A673 (cell line): ENCODE results near the gene GNB2. TPM values are rescaled to one million over a fixed set of nuclear protein-coding genes. Genes with fewer than 3 reads are reported as not detected.
"Not testable (repeated sequence)": the region's sequence is repeated elsewhere in the genome, so short reads cannot be mapped to it uniquely, and the experiment has no call there.

Experiments
- BruUV-seq: library from RNA; stranded (reverse); fragments of 400-500 nt; replicated peaks from 2 replicates; lab custom pipeline; 2021; lab: Mats Ljungman, UMichigan
- CTCF ChIA-PET: fragments of 300-600 bp; sonication (Branson Sonifier 250); formaldehyde crosslinking; loops from one replicate; lab custom pipeline; 2022; ENCODE audit warnings: antibody characterized with exemption; lab: Charles Lee
- POLR2A ChIA-PET: fragments of 300-600 bp; sonication (Branson Sonifier 250); formaldehyde crosslinking; loops from one replicate; lab custom pipeline; 2022; ENCODE audit warnings: antibody characterized with exemption; ENCODE audit not compliant: low non-redundant PET; lab: Charles Lee
- DNase-seq: peaks from one replicate; pipeline ENCODE4 v3.0.0-alpha.2; 2015; ENCODE audit warnings: low spot score
- H3K27ac ChIP-seq: fragments of 200-600 bp; sonication (generic); 2 replicates; pipeline ENCODE4 v1.5.1; 2016; ENCODE audit warnings: mixed run types, low read depth, mild to moderate bottlenecking, mixed read lengths, antibody characterized with exemption, low read length; ENCODE audit not compliant: poor library complexity, severe bottlenecking
- H3K27me3 ChIP-seq: fragments of 200-600 bp; sonication (generic); replicated peaks from 2 replicates; pipeline ENCODE4 v1.6.1; 2017; ENCODE audit warnings: mixed run types, low read depth, mild to moderate bottlenecking, mixed read lengths, antibody characterized with exemption, low read length; ENCODE audit not compliant: insufficient read depth, poor library complexity
- H3K36me3 ChIP-seq: fragments of 200-600 bp; sonication (generic); 2 replicates; pipeline ENCODE4 v1.6.1; 2016; ENCODE audit warnings: mixed run types, mild to moderate bottlenecking, mixed read lengths, antibody characterized with exemption, low read length; ENCODE audit not compliant: insufficient read depth, poor library complexity, severe bottlenecking
- H3K4me1 ChIP-seq: fragments of 200-600 bp; sonication (generic); 2 replicates; pipeline ENCODE4 v1.6.1; 2017; ENCODE audit warnings: mixed run types, mild to moderate bottlenecking, mixed read lengths, antibody characterized with exemption, low read length; ENCODE audit not compliant: insufficient read depth, poor library complexity, severe bottlenecking
- H3K4me3 ChIP-seq: fragments of 200-600 bp; sonication (generic); 2 replicates; pipeline ENCODE4 v1.5.1; 2016; ENCODE audit warnings: low read depth, mixed run types, mild to moderate bottlenecking, mixed read lengths, low read length; ENCODE audit not compliant: poor library complexity, severe bottlenecking
- H3K9me3 ChIP-seq: fragments of 200-600 bp; sonication (generic); 2 replicates; pipeline ENCODE4 v1.6.1; 2016; ENCODE audit warnings: mixed run types, low read depth, mild to moderate bottlenecking, mixed read lengths, antibody characterized with exemption, low read length; ENCODE audit not compliant: poor library complexity, severe bottlenecking
- EZH2 ChIP-seq: fragments of 200-600 bp; sonication (generic); IDR thresholded peaks from 2 replicates; pipeline ENCODE4 v1.6.1; 2017; ENCODE audit warnings: borderline replicate concordance, low read depth, mild to moderate bottlenecking, mixed read lengths, antibody characterized with exemption, low read length; ENCODE audit not compliant: poor library complexity, severe bottlenecking
- intact Hi-C: fragments of 100-400 bp; cut with micrococcal nuclease; formaldehyde crosslinking; loops from one replicate; pipeline ENCODE4 v1.10.0; 2022; ENCODE audit not compliant: unreplicated experiment
- total RNA-seq: library from RNA; stranded (reverse); gene quantifications from 2 replicates; pipeline ENCODE4 v1.2.3, GENCODE V29; 2021
- TF ChIP-seq, protein P1 (sequence below): fragments of 300-800, 200-600 bp; sonication (generic); conservative IDR thresholded peaks from 2 replicates; pipeline ENCODE4 v1.5.1; 2017; ENCODE audit warnings: low read depth, mild to moderate bottlenecking, antibody characterized with exemption, low read length, moderate library complexity, mixed read lengths

GNB2 gene
- total RNA-seq, 1 experiment from 2014 or later: 225 TPM

DNA sequence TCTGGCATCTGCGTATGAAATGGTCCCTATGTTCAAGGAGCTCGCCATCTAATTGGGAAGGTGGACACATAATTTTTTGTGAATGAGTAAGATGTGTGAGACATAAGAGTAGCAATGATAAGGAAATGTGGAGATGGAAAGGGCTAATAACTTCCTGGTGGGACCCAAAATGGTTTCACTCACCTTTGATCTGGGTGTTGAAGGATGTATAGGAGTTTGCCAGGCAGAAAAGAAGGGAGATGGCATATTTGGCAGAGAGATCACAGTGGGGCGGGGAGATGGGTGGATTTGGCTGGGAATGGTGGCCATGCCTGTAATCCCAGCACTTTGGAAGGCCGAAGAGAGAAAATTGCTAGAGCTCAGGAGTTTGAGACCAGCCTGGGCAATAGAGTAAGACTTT lies 36.9 kb downstream of the GNB2 start:
- ChIA-PET POLR2A (no interaction called here), CTCF (no interaction called here)
- H3K27ac ChIP-seq: no peak overlapping the region
- H3K36me3 ChIP-seq: peaks cover 13% of the 10 kb centered on the region
- H3K4me1 ChIP-seq: peaks cover 6% of the 10 kb centered on the region
- no peak for TF ChIP-seq EZH2
- TF ChIP-seq, protein P1, sequence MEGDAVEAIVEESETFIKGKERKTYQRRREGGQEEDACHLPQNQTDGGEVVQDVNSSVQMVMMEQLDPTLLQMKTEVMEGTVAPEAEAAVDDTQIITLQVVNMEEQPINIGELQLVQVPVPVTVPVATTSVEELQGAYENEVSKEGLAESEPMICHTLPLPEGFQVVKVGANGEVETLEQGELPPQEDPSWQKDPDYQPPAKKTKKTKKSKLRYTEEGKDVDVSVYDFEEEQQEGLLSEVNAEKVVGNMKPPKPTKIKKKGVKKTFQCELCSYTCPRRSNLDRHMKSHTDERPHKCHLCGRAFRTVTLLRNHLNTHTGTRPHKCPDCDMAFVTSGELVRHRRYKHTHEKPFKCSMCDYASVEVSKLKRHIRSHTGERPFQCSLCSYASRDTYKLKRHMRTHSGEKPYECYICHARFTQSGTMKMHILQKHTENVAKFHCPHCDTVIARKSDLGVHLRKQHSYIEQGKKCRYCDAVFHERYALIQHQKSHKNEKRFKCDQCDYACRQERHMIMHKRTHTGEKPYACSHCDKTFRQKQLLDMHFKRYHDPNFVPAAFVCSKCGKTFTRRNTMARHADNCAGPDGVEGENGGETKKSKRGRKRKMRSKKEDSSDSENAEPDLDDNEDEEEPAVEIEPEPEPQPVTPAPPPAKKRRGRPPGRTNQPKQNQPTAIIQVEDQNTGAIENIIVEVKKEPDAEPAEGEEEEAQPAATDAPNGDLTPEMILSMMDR: no peak
- no peaks in the 10 kb centered on the region for H3K27me3 ChIP-seq
- H3K9me3 ChIP-seq: no peaks in the 10 kb centered on the region
- intact Hi-C loops: no loop called here
- H3K4me3 ChIP-seq: no peak overlapping the region
- DNase-seq: no peak
- BruUV-seq: no TSS peak

DNA sequence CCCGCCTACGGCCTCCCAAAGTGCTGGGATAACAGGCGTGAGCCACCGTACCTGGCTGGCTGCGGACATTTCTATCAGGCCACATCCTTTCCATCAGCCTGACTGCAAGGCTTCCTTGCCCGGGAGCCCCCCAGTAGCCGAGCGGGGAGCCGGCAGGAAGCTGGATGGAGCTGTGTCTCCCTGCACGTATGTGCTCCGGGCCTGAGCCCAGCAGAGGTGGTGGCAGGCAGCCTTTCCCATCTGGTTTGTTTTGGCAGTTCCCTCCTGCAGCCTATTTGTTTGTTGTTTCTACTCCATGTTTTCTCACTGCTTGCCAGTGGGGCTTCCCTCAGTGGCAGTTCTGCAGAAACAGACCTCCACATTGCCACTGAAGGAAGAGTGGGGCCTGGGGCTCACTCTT lies 37.8 kb downstream of the GNB2 start:
- Histone ChIP-seq H3K27me3 (no peaks in the 10 kb centered on the region), H3K4me1 (peaks cover 6% of the 10 kb centered on the region), H3K27ac (no peak overlapping the region), H3K36me3 (peaks cover 13% of the 10 kb centered on the region), H3K9me3 (no peaks in the 10 kb centered on the region), H3K4me3 (no peak overlapping the region)
- DNase-seq: no peak
- ChIA-PET POLR2A (no interaction called here), CTCF (no interaction called here)
- TF ChIP-seq, protein P1: no peak
- no peak for TF ChIP-seq EZH2
- no TSS peak for BruUV-seq
- intact Hi-C loops: no loop called here

DNA sequence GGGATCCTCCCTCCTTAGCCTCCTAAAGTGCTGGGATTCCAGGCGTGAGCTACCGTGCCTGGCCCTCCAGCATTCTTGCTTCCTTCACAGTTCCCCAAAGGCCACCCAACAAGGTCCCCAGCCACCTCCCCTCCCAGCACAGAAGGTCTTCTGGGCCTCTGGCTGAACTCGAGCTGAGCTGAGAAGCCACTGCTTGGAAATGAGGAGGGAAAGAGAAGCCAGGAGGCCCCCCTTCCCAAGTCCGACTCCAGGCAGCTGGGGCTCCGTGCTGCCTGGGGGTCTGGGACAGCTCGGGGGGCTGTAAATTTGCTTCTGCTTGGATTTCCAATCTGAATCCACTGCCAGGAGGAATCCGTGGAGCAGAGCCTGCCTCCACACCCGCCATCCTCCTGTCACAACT lies 41.2 kb downstream of the GNB2 start:
- intact Hi-C loops: no loop called here

DNA sequence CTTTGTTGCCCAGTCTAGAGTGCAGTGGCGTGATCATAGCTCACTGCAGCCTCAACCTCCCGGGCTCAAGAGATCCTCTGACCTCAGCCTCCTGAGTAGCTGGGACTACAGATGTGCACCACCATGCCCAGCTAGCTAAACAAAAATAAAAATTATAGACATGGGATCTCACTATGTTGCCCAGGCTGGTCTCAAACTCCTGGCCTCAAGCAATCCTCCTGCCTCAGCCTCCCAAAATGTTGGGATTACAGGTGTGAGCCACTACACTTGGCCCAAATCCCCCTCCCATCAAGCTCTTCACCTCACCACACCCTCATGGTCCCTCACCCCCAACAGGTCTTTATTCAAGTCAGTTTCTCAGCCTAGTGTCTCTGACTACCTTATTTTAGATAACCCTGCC lies 43.5 kb downstream of the GNB2 start:
- peaks cover 29% of the 10 kb centered on the region for H3K27me3 ChIP-seq
- POLR2A ChIA-PET: interaction anchor here (0.6 kb wide), 1 partner anchor 8 kb away, joined by 3 read pairs; no protein-coding TSS in a partner anchor
- BruUV-seq, H3K9me3 ChIP-seq, H3K4me1 ChIP-seq, H3K27ac ChIP-seq, intact Hi-C loops, DNase-seq, H3K4me3 ChIP-seq, H3K36me3 ChIP-seq, CTCF ChIA-PET: not testable (repeated sequence)

More for the DNA sequence above, 41.2 kb downstream of the GNB2 start:
- DNase-seq: no peak
- Histone ChIP-seq H3K4me1 (no peaks in the 10 kb centered on the region), H3K9me3 (no peaks in the 10 kb centered on the region), H3K27me3 (peaks cover 5% of the 10 kb centered on the region), H3K27ac (no peak overlapping the region), H3K4me3 (no peak overlapping the region), H3K36me3 (no peaks in the 10 kb centered on the region)
- TF ChIP-seq EZH2: no peak
- TF ChIP-seq, protein P1: no peak
- ChIA-PET POLR2A (no interaction called here), CTCF (no interaction called here)
- BruUV-seq: no TSS peak
